ENCODE results near the gene IP6K3.

IP6K3 gene

DNA sequence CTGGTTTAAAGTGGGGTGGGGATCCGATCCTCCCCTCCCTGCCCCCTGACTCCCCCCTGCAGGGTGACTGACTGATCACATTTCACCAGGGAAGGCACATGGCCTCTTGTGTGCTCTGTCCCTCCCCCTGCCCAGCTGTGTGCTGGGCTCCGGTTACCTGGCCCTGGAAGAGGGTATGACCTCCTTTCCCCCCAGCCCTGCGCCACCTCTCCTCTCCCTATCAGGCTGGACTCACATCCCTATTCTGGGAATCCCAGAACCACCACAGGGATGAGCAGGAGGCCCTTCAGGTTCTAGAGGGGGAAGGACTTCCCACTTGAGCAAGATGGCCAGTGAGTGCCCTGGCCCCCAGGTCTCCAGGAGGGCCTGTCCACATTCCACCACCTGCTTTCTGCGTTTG, 2.1 kb upstream of the IP6K3 start:
- in situ Hi-C loops (cut with MboI; ENCODE audit: low sequenced_read_pairs, unreplicated experiment) = no loop called here
- TF ChIP-seq, protein P1, sequence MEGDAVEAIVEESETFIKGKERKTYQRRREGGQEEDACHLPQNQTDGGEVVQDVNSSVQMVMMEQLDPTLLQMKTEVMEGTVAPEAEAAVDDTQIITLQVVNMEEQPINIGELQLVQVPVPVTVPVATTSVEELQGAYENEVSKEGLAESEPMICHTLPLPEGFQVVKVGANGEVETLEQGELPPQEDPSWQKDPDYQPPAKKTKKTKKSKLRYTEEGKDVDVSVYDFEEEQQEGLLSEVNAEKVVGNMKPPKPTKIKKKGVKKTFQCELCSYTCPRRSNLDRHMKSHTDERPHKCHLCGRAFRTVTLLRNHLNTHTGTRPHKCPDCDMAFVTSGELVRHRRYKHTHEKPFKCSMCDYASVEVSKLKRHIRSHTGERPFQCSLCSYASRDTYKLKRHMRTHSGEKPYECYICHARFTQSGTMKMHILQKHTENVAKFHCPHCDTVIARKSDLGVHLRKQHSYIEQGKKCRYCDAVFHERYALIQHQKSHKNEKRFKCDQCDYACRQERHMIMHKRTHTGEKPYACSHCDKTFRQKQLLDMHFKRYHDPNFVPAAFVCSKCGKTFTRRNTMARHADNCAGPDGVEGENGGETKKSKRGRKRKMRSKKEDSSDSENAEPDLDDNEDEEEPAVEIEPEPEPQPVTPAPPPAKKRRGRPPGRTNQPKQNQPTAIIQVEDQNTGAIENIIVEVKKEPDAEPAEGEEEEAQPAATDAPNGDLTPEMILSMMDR (IDR thresholded peaks at IDR 0.05; ENCODE audit: borderline replicate concordance, control extremely low read depth, extremely low read depth, insufficient read depth, missing control alignments) = no peak
- no peak for DNase-seq (ENCODE audit: low spot score)

DNA sequence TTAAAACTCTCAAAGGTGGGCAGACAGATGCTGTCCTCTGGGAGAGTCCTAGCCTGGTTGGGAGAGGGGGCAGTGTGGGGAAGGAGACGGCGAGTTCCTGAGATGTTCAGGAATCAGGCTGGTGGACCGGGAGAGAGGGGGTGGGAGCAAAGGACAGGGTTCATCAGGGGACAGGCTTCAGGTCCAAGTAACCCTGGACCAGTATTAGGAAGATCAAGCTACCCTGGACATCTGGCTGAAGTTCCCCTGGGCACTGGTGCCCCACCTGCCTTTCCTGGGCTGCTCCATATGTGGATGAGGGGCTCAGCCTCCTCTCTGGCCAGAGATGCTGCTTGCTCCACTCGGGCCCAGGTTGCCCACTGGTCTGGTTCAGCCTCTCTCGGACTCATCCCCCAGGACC, 1.1 kb upstream of the IP6K3 start:
- in situ Hi-C loops (cut with MboI; ENCODE audit: low sequenced_read_pairs, unreplicated experiment) = no loop called here

DNA sequence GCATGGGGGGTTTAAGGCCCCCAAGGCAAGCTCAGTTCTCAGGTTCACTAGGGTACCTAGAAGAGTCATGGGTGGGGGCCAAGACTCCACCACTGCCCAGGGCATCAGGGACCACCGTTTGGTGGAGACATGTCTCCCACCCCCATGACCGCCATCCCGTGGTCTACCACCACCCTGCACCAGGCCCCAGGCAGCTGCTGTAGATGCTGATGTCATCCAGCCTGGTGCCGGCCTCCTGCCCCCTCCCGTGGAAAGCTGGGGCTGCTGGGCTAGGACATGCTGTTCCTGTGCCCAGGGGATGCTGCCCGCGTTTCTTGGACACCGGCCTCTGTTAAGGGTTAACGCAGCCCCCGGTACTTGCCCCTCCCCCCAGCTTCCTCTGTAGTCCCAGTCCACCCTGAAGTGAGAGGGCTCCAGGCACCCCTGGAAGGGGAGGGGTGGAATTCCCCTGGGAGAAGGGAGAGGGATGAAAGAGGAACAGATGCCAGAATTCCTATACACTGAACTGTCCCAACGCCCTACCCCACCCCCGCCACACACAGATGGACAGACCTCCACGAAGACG, 587 bp downstream of the IP6K3 start:
- TF ChIP-seq, protein P1 (IDR thresholded peaks at IDR 0.05; ENCODE audit: borderline replicate concordance, control extremely low read depth, extremely low read depth, insufficient read depth, missing control alignments) = no peak
- in situ Hi-C loops (cut with MboI; ENCODE audit: low sequenced_read_pairs, unreplicated experiment) = no loop called here
- DNase-seq (ENCODE audit: low spot score) = no peak

More for the DNA sequence above, 1.1 kb upstream of the IP6K3 start:
- TF ChIP-seq, protein P1 (IDR thresholded peaks at IDR 0.05; ENCODE audit: borderline replicate concordance, control extremely low read depth, extremely low read depth, insufficient read depth, missing control alignments) = no peak
- DNase-seq (ENCODE audit: low spot score) = no peak

DNA sequence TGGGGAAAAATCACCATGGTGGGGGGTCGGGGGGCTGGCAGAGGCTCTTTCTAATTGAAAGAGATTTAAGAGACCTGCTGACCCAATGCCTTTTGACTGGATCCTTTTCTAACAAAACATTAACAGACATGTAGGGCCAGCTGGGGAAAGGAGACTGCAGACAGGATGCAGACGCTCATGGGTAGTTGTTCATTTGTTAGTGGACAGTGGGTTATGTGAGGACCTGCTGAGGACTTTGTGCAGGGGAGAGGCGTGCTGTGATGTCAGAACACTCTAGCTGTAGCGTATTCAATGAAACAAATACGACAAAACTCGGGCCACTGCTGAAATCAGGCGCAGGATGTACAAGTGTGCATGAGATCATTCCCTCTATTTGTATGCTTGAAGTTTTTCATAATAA, 1.2 kb downstream of the IP6K3 start:
- in situ Hi-C loops (cut with MboI; ENCODE audit: low sequenced_read_pairs, unreplicated experiment) = no loop called here
- TF ChIP-seq, protein P1 (IDR thresholded peaks at IDR 0.05; ENCODE audit: borderline replicate concordance, control extremely low read depth, extremely low read depth, insufficient read depth, missing control alignments) = no peak
- no peak for DNase-seq (ENCODE audit: low spot score)

DNA sequence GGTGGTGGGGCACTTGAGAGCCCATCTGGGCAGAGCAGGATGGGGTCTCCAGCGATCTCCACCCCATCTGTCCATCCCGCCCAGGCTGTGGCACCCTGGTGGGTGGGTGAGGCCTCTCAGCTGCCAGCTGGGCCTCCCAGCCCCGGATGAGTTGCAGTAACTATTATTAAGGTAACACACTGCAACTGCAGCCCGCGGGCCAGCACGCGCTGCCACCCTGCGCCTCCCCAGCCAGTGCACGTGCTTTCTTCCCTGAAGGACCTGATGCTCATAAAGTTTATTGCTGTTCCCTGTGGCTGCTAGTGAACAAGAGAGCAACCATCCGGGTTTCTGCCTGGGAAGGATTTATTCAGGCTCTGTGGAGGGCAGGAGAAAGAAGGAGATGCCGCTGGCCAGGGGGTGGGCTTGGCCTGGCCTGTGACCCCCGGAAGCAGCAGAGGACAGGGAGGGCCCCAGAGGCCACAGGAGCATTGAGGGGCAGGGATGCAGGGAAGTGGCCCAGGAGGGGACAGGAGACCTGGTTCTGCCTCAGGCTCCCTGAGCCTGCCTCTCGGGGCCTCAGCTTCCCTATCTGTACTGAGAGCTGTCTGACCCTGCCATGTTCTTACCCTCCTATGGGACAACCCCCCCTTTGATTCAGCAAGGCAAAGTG, 1.7 kb downstream of the IP6K3 start:
- in situ Hi-C loops (cut with MboI; ENCODE audit: low sequenced_read_pairs, unreplicated experiment) = no loop called here
- TF ChIP-seq, protein P1 (IDR thresholded peaks at IDR 0.05; ENCODE audit: borderline replicate concordance, control extremely low read depth, extremely low read depth, insufficient read depth, missing control alignments) = no peak
- DNase-seq (ENCODE audit: low spot score) = no peak

DNA sequence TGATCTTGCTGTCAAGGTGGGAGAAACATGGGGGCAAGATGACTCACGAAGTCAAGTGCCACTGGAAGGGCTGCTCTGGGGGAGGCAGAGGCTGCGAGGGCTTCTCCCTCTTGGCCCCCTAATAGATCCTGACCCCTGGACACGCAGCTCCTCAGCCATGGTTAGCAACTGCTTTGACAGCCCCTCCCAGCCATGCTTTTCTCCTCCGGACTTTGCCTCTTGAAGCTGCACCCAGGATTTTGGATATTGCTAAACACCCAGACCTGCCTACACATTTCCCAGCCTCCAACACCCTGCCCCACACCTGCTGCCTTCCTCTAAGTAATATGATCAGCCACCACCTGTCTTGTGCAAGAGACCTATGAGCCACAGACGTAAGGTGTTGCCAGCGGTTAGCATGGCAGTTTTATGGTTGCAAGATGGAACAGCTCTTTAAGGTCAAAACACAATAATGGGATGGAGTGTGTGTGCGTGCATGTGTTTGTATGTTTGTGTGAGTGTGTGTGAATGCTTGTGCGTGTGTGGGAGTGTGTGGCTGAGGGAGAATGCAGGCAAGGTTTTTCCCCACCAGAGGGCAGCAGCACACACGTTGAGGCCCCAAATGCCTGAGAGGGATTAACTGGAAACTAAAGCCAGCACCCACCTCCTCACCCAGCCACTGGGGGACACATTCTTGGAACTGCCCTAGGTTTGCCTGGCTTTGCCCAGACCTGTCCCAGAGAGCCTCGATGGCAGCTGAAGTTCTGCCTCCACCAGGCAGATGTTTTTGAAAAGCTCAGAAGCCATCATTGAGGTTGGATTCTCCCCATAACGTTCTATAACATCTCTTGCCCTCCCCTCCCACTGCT, 2.5 kb downstream of the IP6K3 start:
- TF ChIP-seq, protein P1 (IDR thresholded peaks at IDR 0.05; ENCODE audit: borderline replicate concordance, control extremely low read depth, extremely low read depth, insufficient read depth, missing control alignments) = peak; percentile 83
- peak; percentile 89 for DNase-seq (ENCODE audit: low spot score)
- in situ Hi-C loops (cut with MboI; ENCODE audit: low sequenced_read_pairs, unreplicated experiment) = no loop called here

All from GM13976 (cell line).